HG03432 (cell line): ENCODE measurements around the gene CA5A.
"Not testable (repeated sequence)": the region's sequence is repeated elsewhere in the genome, so short reads cannot be mapped to it uniquely, and the experiment has no call there.

ENCODE experiments used
- ATAC-seq: cut with Tn5 transposase; IDR thresholded peaks from one replicate; pipeline ENCODE4 v1.9.1; 2021; ENCODE audit warnings: mild to moderate bottlenecking, moderate library complexity; ENCODE audit not compliant: unreplicated experiment

The CA5A gene

GRCh38 chr16:87870418-87871291, 65.7 kb downstream of the CA5A start:
- ATAC-seq = not testable (repeated sequence)

- not testable (repeated sequence) for ATAC-seq
These were observed 66.4 kb downstream of the CA5A start for GRCh38 chr16:87869879-87870417.

GRCh38 chr16:87869061-87869878, 67.1 kb downstream of the CA5A start, which contains the start of gene SLC7A5:
Gene SLC7A5, minus strand, starts transcription at chr16:87869507. Its CDS starts 85 bp downstream, at chr16:87869422.
- peak; percentile 66 for ATAC-seq

- ATAC-seq = peak; percentile 26
These were observed 67.9 kb downstream of the CA5A start for GRCh38 chr16:87868254-87869029.

- ATAC-seq = not testable (repeated sequence)
These were observed 70.3 kb downstream of the CA5A start for GRCh38 chr16:87865902-87866555.

GRCh38 chr16:87864331-87864989, 71.9 kb downstream of the CA5A start:
- no peak for ATAC-seq

- not testable (repeated sequence) for ATAC-seq
These were observed 73.0 kb downstream of the CA5A start for GRCh38 chr16:87863327-87863635.

- not testable (repeated sequence) for ATAC-seq
These were observed 73.6 kb downstream of the CA5A start for GRCh38 chr16:87862597-87863326.

GRCh38 chr16:87861300-87862099, 74.8 kb downstream of the CA5A start:
- ATAC-seq = not testable (repeated sequence)

- ATAC-seq = no peak
These were observed 75.6 kb downstream of the CA5A start for GRCh38 chr16:87860553-87861299.

- not testable (repeated sequence) for ATAC-seq
These were observed 78.0 kb downstream of the CA5A start for GRCh38 chr16:87858151-87858993.

- ATAC-seq = no peak
These were observed 79.5 kb downstream of the CA5A start for GRCh38 chr16:87856791-87857228.

GRCh38 chr16:87855852-87856715, 80.2 kb downstream of the CA5A start:
- ATAC-seq = no peak

- ATAC-seq = no peak
These were observed 81.2 kb downstream of the CA5A start for GRCh38 chr16:87854907-87855683.
